HG03575 (cell line): ENCODE measurements around the gene LANCL2.

Experiments used
- ATAC-seq: cut with Tn5 transposase; IDR thresholded peaks from one replicate; pipeline ENCODE4 v1.9.1; 2021; ENCODE audit not compliant: unreplicated experiment, insufficient number of reproducible peaks, low FRiP score; ENCODE audit errors: extremely low read depth

LANCL2 gene

GRCh38 chr7:55427800-55428199 is 62.7 kb downstream of the LANCL2 start:
- ATAC-seq, result no peak

GRCh38 chr7:55429835-55430499 is 64.8 kb downstream of the LANCL2 start:
- no peak for ATAC-seq

DNA sequence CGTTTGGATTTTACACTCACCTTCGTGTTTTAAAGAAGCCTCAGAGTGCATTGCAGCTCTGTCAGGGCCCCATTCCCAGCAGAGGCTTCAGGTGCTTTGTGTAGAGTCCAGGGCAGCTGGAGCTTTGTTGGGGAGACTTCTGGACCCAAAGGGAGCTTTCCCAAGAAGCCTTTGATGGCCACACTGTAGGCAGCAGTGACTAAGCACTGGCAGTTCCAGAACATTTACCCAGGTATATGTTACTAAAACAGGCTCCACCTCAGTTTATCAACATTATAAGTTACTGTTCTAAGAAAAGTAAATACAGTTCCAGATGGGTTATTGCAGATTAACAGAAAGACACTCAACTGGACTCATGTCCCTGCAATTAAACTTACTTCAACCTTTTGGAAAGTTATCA is 66.8 kb downstream of the LANCL2 start:
- no peak for ATAC-seq

DNA sequence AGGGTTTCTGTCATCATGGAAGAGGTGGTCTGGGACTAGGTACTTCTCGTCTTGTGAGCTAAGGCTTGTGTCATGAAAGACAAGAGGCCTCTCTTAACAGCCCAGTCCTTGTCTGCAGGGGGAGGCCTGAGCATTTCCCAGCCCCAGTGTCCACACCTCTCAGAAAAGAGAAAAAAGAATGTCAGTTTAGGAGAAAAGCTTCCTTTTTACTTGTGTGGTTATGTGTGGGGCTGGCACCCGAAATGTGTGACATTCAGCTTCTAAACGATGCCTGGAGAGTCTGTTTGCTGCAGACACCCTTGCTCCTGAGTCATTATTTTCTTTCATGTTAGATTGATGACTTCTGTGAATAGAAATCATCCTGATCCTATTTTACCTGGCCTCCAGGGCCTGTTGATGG is 67.4 kb downstream of the LANCL2 start:
- ATAC-seq, result no peak

DNA sequence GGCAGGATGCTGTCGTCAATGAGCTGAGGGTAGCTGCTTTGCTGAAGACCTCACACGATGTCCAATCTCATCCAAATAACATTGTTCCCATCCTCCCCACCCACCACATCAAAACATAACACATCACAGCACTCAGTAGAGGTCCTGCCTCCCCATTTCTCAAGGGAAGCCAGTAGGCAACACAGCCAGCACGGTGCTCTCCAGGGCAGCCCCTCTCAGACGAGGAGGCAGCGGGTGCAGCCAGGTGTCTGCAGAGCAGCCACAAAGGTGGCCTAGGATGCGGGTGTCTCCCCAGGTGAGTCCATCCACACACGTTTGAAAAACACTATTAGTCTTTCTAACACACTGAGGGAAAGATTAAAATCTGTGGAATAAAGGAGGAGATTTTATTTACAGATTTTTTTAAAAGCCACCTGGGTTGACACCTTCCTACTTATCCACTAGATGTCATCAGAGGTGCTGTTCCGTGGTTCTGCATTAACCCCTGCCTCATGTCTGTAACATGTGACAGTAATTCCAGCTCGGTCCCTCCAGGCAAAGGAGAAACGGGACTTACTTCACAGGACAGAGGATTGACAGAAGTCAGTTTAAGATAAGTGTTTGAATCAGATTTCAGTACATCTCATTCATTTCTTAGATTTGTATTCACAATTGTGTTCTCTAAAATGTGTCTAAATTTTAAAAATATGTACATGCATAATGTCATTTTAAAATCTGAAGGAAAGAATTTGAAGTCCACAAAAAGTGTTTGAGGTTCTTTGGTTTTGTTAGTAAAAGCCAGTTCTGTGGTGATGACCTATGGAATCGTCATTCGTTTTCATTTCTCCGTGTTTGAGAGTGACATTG is 68.0 kb downstream of the LANCL2 start:
- peak; percentile 48 for ATAC-seq

DNA sequence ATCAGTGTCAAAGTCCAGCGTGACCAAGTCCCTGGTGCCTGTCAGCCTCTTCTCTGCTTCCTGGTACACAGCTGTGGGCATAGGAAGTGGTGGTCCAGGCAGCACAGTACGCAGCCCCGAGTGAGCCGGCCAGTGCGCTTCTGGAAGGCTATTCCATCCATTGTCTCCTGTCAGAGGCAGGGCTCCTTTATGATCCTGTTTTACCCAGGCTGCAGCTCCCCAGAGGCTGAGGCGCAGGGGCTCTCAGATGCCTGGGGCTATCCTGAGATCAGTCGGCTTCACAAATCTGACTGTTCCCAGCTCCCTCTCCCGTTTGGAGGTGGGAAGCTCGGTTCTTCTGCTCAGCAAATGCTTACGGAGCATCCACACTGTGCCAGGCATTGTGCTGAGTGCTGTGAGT is 70.3 kb downstream of the LANCL2 start:
- ATAC-seq, result no peak

GRCh38 chr7:55436457-55436856 is 71.3 kb downstream of the LANCL2 start:
- ATAC-seq, result no peak

DNA sequence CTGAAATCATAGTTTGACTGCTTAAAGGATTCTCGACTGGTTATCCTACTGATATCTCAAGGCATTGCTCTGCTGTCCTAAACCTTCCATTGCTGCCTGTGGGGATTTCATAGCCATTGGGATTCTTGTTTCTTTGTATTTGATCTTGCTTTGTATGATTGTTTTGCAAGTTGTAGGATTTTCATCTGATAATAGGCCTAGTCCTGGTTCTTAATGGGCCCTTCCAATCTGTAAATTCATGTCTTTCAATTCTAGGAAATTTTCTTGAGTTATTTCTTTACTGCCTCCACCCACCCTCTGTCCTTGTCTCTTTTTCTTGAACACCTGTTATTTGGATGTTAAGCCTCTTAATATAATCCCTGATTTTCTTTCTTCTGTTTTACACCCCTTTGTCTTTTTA is 72.2 kb downstream of the LANCL2 start:
- ATAC-seq, result no peak

DNA sequence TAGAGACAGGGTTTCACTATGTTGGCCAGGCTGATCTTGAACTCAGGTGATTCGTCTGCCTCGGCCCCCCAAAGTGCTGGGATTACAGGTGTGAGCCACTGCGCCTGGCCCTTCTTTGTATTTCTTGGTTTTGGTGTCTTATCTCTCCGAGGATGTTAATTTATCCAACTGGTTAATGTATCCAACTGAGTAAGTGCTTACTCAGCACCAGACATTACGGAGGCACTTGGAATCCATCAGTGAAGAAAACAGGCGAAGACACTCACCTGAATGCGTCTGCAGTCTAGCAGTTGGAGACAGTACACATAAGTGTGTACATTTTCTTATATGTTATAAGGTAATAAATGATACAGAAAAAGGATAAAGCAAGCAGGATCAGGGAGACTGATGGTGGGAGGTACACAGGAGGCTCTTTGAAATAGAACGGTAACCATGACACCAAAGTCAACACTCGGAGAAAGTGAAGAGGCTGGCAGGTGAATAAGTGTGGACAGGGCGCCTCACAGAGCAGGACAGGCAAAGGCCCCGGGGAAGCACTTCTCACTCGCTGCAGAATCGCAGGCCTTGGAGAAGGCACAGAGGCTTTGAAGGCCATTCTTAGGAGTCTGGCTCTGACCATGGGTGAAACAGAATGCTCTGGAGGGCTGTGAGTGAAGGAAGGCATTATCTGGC is 73.1 kb downstream of the LANCL2 start:
- no peak for ATAC-seq

- no peak for ATAC-seq
Measured at GRCh38 chr7:55438757-55439525, 73.8 kb downstream of the LANCL2 start.

DNA sequence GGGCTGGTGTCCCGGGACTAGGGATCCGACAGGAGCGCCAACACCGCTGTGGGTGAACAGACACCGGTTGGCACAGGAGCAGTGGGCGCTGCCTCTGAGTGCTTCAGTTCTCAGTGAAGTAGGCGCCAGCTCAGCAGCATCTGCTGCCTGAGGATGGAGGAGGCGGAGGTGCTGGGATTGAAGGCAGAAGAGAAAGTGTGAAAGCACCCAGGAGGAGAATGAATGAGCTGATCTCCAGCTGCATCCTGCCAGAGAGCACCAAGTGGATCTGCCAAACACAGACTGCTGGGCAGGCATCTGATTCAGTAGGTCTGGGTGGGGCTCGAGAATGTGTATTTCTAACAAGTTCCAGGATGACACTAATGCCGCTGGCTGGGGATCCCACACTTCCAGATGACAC is 74.5 kb downstream of the LANCL2 start:
- no peak for ATAC-seq

DNA sequence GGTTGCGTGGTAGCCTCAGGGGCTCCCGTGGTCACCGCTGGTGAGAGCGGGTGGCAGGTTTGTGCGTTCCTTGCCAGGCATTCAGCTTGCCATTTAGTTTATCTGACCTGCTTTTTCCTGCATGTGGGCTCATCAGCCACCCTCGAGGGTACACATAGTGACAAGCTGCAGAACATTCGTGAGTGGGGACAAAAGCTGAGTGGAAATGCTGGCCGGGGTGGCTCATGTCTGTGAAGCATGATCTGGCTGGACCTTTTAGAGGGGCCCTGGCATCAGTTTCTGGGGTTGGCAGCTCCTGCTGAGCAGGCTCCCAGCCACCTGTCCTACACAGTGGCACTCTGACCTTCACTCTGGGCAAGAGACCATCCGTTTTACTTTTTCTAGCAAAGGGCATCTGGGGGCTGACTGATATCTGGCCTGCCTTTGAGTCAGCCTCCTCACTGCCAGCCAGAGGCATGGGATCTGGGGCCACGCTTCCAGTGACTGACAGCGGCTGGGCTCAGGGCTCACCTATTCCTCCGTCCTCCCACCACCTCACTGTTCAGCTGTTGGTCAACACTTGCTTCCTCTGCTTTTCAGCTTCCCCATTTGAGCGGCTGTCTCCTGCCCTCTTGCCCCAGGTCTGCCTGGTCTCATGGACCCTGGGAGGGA is 75.0 kb downstream of the LANCL2 start:
- ATAC-seq, result no peak

- ATAC-seq, result no peak
Measured at GRCh38 chr7:55441002-55441401, 75.9 kb downstream of the LANCL2 start.

GRCh38 chr7:55441774-55442522 is 76.8 kb downstream of the LANCL2 start:
- ATAC-seq, result no peak

- no peak for ATAC-seq
Measured at GRCh38 chr7:55444786-55445185, 79.6 kb downstream of the LANCL2 start.

DNA sequence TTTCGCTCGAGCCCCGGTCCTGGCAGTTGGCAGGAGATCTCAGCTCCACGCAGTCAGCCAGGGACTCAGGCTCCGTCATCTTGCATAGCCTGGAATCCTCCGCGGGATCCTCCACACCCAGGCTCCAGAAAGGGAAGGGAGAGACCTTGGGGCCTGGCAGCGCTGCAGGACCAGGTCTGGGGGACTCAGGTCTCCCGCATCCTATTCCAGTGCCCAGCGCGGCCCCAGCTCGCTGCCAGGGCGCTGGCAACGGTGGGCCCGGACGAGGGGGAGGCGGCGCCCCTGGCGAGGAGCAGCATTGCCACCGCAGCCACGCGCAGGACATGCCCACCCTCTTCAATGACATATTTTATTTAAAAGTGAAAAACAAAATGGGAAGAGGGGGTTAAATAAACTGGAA is 83.4 kb downstream of the LANCL2 start:
- no peak for ATAC-seq

- ATAC-seq, result no peak
Measured at GRCh38 chr7:55449205-55449991, 84.3 kb downstream of the LANCL2 start.
